Activated naive CD4-positive, alpha-beta T cell treated with anti-CD3 and anti-CD28 coated beads, Interleukin-2, amount 50 U/mL, for 72 hours (primary cell): ENCODE measurements around the gene SEMA3C. TPM values are rescaled to one million over a fixed set of nuclear protein-coding genes. Genes with fewer than 3 reads are reported as not detected.

Experiments
- ATAC-seq, 2 donors: fragments of 150-1000 bp; cut with Tn5 transposase; 2 replicates each; pipeline ENCODE4 v1.10.0; 2021; ENCODE audit warnings: mild to moderate bottlenecking in 2 of 2, moderate library complexity in 2 of 2
- DNase-seq, 2 donors: peaks; one replicate each; pipeline ENCODE4 v3.0.0; 2021 to 2022; ENCODE audit warnings: low spot score in 2 of 2
- H3K27ac Mint-ChIP-seq, 2 donors: one replicate each; pipeline ENCODE4 v1.8.0; 2022; ENCODE audit warnings: mild to moderate bottlenecking in 2 of 2, mixed read lengths in 2 of 2
- H3K36me3 Mint-ChIP-seq, 2 donors: one replicate each; pipeline ENCODE4 v1.8.0; 2022; ENCODE audit warnings: mixed read lengths in 2 of 2
- H3K9me3 Mint-ChIP-seq, 2 donors: one replicate each; pipeline ENCODE4 v1.8.0; 2022; ENCODE audit warnings: mixed read lengths in 2 of 2
- total RNA-seq, 2 donors: library from RNA; stranded (reverse); gene quantifications; one replicate each; pipeline ENCODE4 v1.2.3, GENCODE V29; 2022

The SEMA3C gene
- total RNA-seq, 2 donors from 2014 or later: not detected

DNA sequence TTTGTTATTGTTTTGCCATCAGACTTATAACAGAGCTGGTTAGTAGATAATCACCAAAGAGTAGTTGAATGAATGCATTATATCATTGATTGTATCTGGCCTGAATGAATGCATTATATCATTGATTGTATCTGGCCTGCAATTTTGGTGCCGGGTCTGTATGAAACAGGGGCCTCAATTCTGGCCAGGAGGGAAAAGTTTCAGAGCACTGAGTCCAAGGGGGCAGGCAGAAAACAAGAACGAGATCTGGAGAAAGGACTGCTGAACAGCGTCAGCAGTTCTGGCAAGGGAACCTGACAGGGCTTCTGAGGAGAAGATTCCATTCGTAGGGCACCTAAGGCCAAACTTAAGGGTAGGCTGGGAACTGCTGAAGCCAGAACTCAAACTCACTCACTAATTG, 128.0 kb downstream of the SEMA3C start:
- ATAC-seq: no peak
- DNase-seq: no peak
- H3K27ac Mint-ChIP-seq: no peak overlapping the region
- H3K9me3 Mint-ChIP-seq: peaks cover 0 to 9% of the 10 kb centered on the region in 2 donors
- no peaks in the 10 kb centered on the region for H3K36me3 Mint-ChIP-seq

DNA sequence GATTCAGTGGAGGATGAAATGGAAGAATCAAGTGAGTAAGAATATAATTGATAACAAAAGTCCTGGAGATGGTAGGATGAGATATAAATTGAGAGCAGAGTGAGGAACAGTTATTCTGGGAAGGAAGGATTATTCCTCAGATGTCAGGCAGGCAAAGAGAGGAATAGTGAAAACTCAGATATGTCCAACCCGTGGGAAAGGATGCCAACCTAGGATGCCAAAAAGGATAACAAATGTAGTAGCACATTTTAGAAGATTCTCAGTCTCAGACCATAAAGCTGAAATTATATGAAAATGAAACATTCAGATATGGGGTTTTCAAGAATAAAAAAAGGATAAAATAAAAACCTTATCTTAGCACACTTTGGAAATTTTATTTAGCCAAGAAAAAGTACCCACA, 131.1 kb downstream of the SEMA3C start:
- DNase-seq (no peak), ATAC-seq (no peak)
- Mint-ChIP-seq H3K27ac (no peak overlapping the region), H3K36me3 (no peaks in the 10 kb centered on the region), H3K9me3 (peaks cover 0 to 9% of the 10 kb centered on the region in 2 donors)

DNA sequence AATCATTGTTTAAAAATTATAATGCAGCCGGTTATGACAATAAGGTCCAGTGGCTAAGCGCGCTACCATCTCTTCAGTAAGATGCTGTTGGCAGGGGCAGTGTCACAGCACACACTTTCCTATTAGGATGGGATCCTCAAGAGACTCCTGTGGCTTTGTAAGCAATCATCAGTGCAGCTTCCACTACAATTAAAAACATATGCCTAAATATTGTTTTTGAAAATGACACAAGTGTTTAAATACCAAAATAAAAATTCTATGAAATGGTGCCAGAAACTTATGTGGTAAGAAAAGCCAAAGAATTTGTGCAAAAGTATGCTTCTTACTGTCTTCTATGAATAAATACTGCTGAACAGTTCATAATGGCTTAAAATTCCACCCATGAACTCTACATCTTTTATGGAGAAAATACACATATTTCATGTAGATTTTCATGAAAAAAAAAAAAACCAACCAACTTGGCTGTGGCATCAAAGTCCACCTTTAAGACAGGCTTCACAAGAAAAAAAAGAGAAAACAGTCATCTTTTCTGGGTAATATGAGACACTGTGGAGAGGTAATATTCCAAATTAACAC, 132.8 kb downstream of the SEMA3C start:
- no peak for DNase-seq
- peaks cover 0 to 11% of the 10 kb centered on the region in 2 donors for H3K9me3 Mint-ChIP-seq
- H3K27ac Mint-ChIP-seq: no peak overlapping the region
- H3K36me3 Mint-ChIP-seq: no peaks in the 10 kb centered on the region
- ATAC-seq: no peak

DNA sequence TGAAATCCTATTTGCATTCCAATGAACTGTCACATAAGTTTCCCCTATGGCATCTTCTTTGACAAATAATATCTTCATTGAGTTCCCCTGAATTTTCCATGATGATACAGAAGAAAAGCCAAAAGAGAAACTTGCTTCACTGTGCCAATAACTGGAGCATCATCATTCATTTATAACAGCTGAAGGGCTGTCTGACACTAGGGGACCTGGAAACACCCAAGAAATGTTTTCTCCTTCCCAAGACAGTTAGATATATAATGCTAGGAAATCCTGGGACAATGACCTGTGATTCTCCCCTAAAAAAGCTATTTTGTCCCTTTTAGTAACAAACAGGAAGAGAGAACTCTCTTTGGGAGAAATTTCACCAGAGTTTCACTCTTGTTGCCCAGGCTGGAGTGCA, 133.6 kb downstream of the SEMA3C start:
- Mint-ChIP-seq H3K9me3 (peaks cover 0 to 11% of the 10 kb centered on the region in 2 donors), H3K27ac (no peak overlapping the region), H3K36me3 (no peaks in the 10 kb centered on the region)
- ATAC-seq (no peak), DNase-seq (no peak)

DNA sequence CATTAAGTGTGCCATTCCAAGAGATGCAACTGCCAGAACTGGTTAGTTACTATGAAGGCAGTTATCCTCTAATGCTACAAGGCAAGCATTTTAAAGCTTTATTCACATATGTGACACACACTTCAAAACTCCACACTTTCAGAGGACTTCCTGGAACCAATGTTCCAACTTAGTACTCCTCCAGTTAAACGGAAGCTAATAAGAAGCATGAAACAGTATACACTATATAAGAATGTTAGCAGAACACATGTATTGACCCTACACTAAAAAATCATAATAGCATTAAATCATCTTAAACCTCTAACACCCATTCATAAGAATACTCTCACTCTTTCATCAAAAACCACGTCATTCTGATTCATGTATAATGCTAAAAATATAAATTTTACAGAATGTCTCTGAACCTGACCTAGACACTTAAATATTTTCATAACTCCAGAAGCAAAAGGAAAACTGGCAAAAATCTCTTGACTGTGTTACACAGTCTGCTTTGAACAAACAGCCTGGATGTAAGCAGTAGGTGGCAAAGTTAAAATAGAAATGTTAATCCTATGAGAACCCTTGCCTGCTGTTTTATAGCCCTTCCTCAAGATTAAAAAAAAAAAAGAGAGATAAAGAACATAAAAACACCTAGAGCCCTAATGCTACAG, 135.0 kb downstream of the SEMA3C start:
- DNase-seq: no peak

DNA sequence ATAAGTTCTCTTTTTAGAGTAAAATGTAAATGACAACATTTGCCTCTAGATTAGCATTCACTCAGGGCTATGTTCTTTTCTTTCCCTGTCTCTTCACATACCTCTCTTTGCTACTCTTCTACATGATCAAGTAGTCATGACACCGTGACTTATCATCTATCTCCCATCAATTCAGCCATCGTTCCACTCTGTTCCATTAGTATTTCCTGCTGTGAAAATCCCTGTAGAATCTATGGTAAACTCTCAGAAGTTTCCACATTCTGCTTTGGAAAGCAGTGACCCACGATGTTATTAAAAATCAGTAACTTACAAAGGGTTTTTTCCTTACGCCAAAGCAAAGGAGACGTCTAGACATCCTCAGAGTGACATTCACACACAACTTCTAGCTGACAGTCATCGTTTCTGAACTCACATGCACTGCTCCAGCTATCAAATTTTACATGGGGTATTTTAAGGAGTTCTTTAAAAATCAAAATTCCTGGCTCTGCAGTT, 135.6 kb downstream of the SEMA3C start:
- Mint-ChIP-seq H3K27ac (no peak overlapping the region), H3K36me3 (no peaks in the 10 kb centered on the region), H3K9me3 (peaks cover 0 to 19% of the 10 kb centered on the region in 2 donors)
- DNase-seq (no peak), ATAC-seq (no peak)

More for the DNA sequence above, 135.0 kb downstream of the SEMA3C start:
- no peak for ATAC-seq
- no peak overlapping the region for H3K27ac Mint-ChIP-seq
- no peaks in the 10 kb centered on the region for H3K36me3 Mint-ChIP-seq
- H3K9me3 Mint-ChIP-seq: peaks cover 0 to 17% of the 10 kb centered on the region in 2 donors

DNA sequence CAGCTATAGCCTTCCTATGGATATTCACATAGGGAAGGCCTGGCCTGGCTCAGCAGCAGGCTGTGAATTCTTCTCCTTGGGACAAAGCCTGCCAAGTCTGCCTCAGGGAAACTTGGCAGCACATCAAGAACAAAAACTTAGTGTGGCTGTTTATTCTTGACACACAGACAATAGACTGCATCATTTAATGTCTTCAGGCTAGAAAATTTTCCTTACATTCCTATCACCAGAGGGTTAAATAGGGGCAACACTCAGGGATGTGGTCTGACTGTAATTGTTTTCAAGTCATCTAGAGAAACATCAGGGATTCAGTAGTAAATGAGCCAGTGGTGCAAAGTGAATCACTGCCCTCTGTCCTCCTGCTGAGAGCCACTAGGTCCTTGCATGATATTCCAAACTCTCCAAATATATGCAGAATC, 137.3 kb downstream of the SEMA3C start:
- Mint-ChIP-seq H3K27ac (no peak overlapping the region), H3K9me3 (peaks cover 0 to 12% of the 10 kb centered on the region in 2 donors), H3K36me3 (no peaks in the 10 kb centered on the region)
- ATAC-seq: no peak
- no peak for DNase-seq

DNA sequence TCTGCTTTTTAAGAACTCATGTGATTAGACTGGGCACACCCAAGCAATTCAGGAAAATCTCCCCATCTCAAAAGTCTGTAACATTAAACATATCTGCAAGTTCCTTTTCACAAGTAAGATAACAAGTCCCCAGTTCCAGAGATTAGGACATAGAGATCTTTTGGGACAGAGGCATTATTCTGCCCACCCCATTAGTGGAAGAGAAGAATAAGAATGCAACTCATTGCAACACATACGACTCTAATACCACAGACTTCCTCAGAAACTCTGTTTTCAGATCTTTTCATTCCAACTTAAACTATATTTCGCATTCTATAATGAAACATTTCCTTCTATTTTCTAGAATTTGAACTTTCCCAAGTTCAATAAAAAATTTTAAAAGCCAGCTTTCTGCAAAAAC, 137.7 kb downstream of the SEMA3C start:
- Mint-ChIP-seq H3K27ac (no peak overlapping the region), H3K9me3 (peaks cover 0 to 11% of the 10 kb centered on the region in 2 donors), H3K36me3 (no peaks in the 10 kb centered on the region)
- no peak for ATAC-seq
- no peak for DNase-seq

DNA sequence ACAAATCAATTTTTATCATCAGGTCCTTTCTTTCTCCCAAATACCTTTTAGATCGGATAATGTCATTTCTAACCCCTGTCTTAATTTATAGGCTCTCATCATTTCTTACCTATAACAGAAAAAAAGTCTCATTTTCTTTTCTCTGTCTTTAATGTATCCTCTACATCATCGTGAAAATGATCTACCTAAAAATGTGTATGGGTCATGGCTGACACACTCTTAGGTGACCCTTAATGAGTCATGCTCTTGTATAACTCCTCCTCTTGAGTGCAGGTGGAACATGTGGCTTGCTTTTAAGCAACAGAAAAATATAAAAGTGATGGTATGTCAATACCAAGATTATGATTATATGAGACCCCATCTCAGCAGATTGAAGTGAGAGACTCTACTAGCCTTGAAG, 139.4 kb downstream of the SEMA3C start:
- DNase-seq (no peak), ATAC-seq (no peak)
- no peak overlapping the region for H3K27ac Mint-ChIP-seq
- H3K36me3 Mint-ChIP-seq: no peaks in the 10 kb centered on the region
- H3K9me3 Mint-ChIP-seq: peaks cover 0 to 11% of the 10 kb centered on the region in 2 donors

DNA sequence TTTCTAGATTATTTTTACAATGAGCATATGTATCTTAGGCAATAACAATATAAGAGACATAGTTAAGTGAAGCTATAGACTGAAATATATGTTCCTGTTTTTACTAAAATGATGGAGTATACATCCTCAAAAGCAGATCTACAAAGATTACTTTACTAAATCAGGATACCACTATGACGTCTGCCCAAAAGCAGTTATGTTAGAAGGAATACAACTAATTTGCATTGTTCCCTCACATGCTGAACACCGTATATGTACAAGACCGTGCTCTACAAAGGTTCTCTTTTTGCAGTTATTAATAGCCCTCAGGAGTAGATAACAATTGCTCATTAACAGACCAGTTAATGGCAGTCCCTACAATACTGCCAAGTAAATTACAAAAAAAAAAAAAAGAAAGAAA, 143.0 kb downstream of the SEMA3C start:
- Mint-ChIP-seq H3K9me3 (peaks cover 0 to 11% of the 10 kb centered on the region in 2 donors), H3K36me3 (no peaks in the 10 kb centered on the region), H3K27ac (no peak overlapping the region)
- ATAC-seq (no peak), DNase-seq (no peak)

DNA sequence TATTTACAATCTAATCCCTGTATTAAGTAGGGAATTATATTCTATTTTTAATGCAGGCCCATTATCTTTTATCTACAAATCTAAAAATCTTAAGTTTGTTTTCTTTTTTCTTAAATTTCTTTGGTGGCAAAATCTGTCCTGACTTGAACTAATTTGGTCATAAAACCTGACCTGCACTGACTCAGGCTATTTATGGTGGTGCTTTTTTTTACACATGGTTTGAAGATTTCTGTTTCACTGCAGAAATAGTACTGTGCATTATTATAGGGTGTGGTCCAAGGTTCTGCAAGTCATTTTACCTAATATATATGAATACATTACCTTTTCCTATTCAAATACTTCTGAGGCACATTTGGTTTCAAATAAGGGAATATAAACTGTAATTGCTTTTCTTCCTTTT, 143.4 kb downstream of the SEMA3C start:
- Mint-ChIP-seq H3K36me3 (no peaks in the 10 kb centered on the region), H3K9me3 (peaks cover 0 to 11% of the 10 kb centered on the region in 2 donors), H3K27ac (no peak overlapping the region)
- no peak for ATAC-seq
- DNase-seq: no peak

DNA sequence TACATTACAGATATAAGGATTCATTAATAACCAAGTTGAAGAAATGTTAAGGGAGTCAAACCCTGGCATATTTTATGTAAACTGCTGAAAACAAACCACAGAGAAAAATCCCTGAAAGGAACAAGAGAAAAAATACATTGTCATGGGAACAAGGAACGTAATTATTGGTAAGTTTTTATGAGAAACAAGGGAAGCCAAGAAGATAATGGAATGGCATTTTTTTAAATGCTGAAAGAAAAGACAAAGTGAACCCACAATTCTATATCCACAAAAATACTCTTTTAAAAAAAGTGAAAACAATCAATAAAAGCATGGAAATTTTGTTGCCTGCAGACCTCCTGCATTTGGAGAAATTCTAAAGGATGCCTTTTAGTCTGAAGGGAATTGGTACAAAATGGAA, 144.0 kb downstream of the SEMA3C start:
- no peak for ATAC-seq
- Mint-ChIP-seq H3K27ac (no peak overlapping the region), H3K36me3 (no peaks in the 10 kb centered on the region), H3K9me3 (peaks cover 0 to 11% of the 10 kb centered on the region in 2 donors)
- DNase-seq: no peak

DNA sequence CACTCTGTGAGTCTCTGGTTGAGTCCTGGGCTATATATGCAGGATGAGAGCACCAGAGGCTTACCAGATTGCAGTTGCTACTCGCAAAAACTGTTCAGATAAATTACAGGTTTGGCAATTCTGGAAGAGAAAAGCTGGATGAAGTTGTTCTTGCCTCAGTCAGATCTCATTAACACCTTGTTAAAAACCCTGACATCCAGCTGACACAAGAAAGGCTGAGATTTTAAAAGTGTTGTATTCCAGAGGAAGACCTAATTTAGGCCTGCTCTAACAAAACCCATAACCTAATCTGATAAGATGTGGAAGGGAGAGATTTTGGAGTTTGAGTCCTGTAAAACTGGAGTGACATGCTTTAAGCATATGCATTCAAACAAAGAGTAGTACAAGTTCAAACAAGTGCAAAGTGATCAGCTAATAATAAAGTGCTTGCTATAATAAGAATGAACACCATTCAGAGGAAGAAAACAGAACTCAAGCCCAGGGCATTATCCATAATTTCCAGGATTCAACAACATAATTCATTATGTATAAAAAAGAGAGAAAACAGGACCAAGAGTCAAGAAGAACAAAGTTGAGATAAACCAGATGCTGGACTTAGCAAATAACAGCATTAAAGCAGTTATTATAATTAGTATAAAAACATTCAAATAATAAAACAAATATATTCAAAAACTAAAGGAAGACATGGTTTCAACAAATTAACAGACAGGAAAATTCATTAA, 144.9 kb downstream of the SEMA3C start:
- ATAC-seq (no peak), DNase-seq (no peak)

DNA sequence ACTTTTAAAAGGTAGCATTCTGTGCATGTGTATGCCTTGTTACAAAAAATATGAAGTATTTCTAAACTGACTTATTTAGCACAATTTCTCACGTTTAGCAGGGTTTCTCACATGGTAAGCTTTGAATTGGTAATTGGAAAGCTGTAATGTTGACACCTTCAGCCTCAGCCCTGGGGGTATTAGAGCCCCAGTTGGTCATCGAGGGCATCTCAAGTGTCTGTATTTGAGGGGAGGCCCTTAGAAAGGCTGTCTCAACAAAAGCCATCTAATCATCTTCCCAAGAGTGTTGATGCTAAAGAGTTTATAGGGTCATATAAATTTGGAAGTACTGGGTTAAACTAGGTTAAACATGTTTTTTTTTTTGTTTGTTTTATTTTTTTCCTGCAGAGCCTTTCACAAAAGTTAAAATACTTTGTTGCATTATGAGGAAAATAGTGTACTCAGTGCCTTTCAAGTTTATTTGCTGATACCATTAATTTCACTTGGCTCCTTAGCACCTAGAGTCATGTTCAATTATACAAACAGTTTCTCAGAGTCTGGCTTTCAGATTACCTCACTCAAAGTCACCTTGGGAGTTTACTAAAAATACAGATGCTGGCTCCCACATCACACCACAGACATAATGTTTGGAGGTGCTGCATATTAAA, 146.4 kb downstream of the SEMA3C start:
- DNase-seq: no peak
- H3K36me3 Mint-ChIP-seq: no peaks in the 10 kb centered on the region
- H3K9me3 Mint-ChIP-seq: peaks cover 0 to 3% of the 10 kb centered on the region in 2 donors
- no peak overlapping the region for H3K27ac Mint-ChIP-seq
- no peak for ATAC-seq

More for the DNA sequence above, 144.9 kb downstream of the SEMA3C start:
- Mint-ChIP-seq H3K36me3 (no peaks in the 10 kb centered on the region), H3K27ac (no peak overlapping the region), H3K9me3 (peaks cover 0 to 6% of the 10 kb centered on the region in 2 donors)

DNA sequence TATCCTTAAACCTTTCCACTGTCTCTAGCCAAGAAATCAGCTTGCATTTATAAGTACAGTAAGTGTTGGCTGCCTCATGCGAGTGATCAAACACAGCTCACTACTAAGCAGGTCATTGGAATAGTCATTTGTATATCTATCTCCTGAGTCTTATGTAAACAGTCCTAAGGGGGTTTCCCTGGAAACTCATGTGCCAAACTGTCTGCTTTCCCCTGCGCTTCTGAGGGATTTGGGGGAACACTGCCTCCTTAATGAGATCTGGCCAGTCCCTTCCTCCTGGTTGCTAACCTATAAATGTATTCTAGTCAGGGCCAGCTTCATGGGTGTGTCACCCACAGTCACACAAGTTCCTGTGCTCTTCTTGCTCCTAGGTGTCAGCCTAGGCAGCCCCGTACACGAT, 147.3 kb downstream of the SEMA3C start:
- Mint-ChIP-seq H3K36me3 (no peaks in the 10 kb centered on the region), H3K27ac (no peak overlapping the region), H3K9me3 (peaks cover 0 to 3% of the 10 kb centered on the region in 2 donors)
- no peak for ATAC-seq
- DNase-seq: no peak

DNA sequence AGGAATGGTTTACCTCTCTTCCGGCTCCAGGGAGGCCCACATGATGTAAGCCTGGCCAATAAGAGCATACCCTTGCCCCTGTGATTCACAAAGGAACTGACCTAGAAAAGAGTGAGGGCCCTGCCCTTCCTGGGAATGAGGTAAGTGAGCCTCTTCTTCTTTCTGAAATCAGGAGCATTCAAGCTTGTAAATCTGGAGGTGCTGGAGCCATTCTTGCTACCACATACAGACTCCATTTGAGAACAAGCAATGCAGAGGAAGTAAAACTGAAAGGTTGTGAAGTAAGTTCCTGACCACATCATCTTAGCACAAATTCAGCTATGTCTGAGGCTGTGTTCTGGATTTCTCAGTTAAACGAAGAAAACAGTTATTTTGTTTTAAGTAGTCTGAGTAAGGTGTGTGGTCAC, 148.2 kb downstream of the SEMA3C start:
- Mint-ChIP-seq H3K36me3 (no peaks in the 10 kb centered on the region), H3K9me3 (peaks cover 0 to 3% of the 10 kb centered on the region in 2 donors), H3K27ac (no peak overlapping the region)
- DNase-seq (no peak), ATAC-seq (no peak)

DNA sequence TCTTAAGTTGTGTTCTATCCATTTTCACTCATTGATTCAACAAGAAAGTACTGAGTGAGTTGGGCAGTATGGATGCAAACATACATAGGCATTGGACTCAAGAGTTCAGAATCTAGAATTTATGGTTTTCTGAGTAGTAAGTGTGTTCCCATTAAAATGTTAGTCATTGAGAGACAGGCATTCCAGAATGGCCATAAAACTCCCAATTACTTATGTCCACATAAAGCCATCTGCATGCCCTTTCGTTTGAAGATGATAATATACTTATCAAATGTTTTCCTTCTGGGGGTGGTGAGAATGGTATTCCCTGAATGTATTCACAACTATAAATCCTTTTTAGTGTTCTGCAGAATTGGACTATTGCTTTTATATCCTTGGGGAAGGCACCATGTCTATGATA, 148.8 kb downstream of the SEMA3C start:
- H3K36me3 Mint-ChIP-seq: no peaks in the 10 kb centered on the region
- ATAC-seq (no peak), DNase-seq (no peak)
- peaks cover 0 to 3% of the 10 kb centered on the region in 2 donors for H3K9me3 Mint-ChIP-seq
- no peak overlapping the region for H3K27ac Mint-ChIP-seq
